Vagina (tissue), 2 donors: Measurements from ENCODE around the gene FOXP2.

Experiments used
- CTCF ChIP-seq, 3 experiments: fragments of 450-650 bp in 2 of 3; fragments of 200-600 bp in 1 of 3; sonication (generic) in 1 of 3; IDR thresholded peaks; one replicate each; pipeline ENCODE4 v1.5.1; 2017 to 2019; ENCODE audit warnings: antibody characterized with exemption in 3 of 3, mild to moderate bottlenecking in 2 of 3, moderate library complexity in 2 of 3
- POLR2A ChIP-seq, 2 donors: fragments of 450-650 bp; IDR thresholded peaks; one replicate each; pipeline ENCODE4 v1.6.1; 2017; ENCODE audit warnings: antibody characterized with exemption in 2 of 2, mild to moderate bottlenecking in 2 of 2, moderate library complexity in 2 of 2

GRCh38 chr7:114590298-114590697 lies 175.7 kb downstream of the FOXP2 start:
- no peak for TF ChIP-seq POLR2A (IDR thresholded peaks at IDR 0.05)
- no peak for TF ChIP-seq CTCF (IDR thresholded peaks at IDR 0.05)
